K562 (cell line): ENCODE data around the gene SUMF2. TPM values are rescaled to one million over a fixed set of nuclear protein-coding genes. Genes with fewer than 3 reads are reported as not detected.

Source experiments
- CHAMP1 ChIP-seq: fragments of 450-650 bp; IDR thresholded peaks from 2 replicates; pipeline ENCODE4 v1.6.1; 2016; ENCODE audit warnings: mild to moderate bottlenecking
- CTCFL ChIP-seq: IDR thresholded peaks from 2 replicates; pipeline ENCODE4 v1.6.1; 2011; ENCODE audit warnings: borderline replicate concordance, low read depth, mild to moderate bottlenecking, moderate library complexity, low read length; ENCODE audit not compliant: insufficient read depth, poor library complexity, severe bottlenecking
- HMG20B ChIP-seq: fragments of 250-450 bp; sonication (Bioruptor Pico); IDR thresholded peaks from 2 replicates; pipeline ENCODE4 v1.5.0; 2021; ENCODE audit warnings: mild to moderate bottlenecking
- KLF13 ChIP-seq: fragments of 450-650 bp; IDR thresholded peaks from 2 replicates; pipeline ENCODE4 v1.6.1; 2016; ENCODE audit warnings: missing genetic modification characterization, low read depth, mild to moderate bottlenecking, missing compliant biosample characterization, moderate library complexity, borderline replicate concordance
- MAFK ChIP-seq: IDR thresholded peaks from 2 replicates; pipeline ENCODE4 v1.6.1; 2011; ENCODE audit warnings: low read length, improper control_type of control experiment
- MIER1 ChIP-seq: fragments of 450-650 bp; IDR thresholded peaks from 2 replicates; pipeline ENCODE4 v1.6.1; 2016; ENCODE audit warnings: antibody characterized with exemption, mild to moderate bottlenecking, low read depth
- PHF20 ChIP-seq: fragments of 450-650 bp; IDR thresholded peaks from 2 replicates; pipeline ENCODE4 v1.6.1; 2018; ENCODE audit not compliant: partially characterized antibody
- TEAD2 ChIP-seq: fragments of 450-650 bp; IDR thresholded peaks from 2 replicates; pipeline ENCODE4 v1.6.1; 2016; ENCODE audit warnings: missing genetic modification characterization, control low read depth, missing compliant biosample characterization
- TEAD4 ChIP-seq, 2 experiments: sonication (generic) in 1 of 2; formaldehyde crosslinking in 1 of 2; IDR thresholded peaks; 2 replicates each; pipeline versions ENCODE4 v1.6.1 to v1.8.0; 2012 to 2022; ENCODE audit warnings: borderline replicate concordance in 1 of 2, inconsistent platforms in 1 of 2, low read length in 1 of 2, mild to moderate bottlenecking in 1 of 2, missing genetic modification reagents in 1 of 2
- TOE1 ChIP-seq, 2 experiments: fragments of 450-650 bp in 1 of 2; sonication (generic) in 1 of 2; formaldehyde crosslinking in 1 of 2; IDR thresholded peaks; 2 replicates each; pipeline versions ENCODE4 v1.7.1 to v1.8.0; 2016 to 2022; ENCODE audit warnings: borderline replicate concordance in 2 of 2, mild to moderate bottlenecking in 2 of 2, antibody characterized with exemption in 1 of 2, inconsistent platforms in 1 of 2, low read depth in 1 of 2, missing genetic modification reagents in 1 of 2, moderate library complexity in 1 of 2
- ZBTB8A ChIP-seq: fragments of 450-650 bp; IDR thresholded peaks from 2 replicates; pipeline ENCODE4 v1.6.1; 2018; ENCODE audit warnings: mild to moderate bottlenecking, moderate library complexity; ENCODE audit not compliant: partially characterized antibody
- ZNF232 ChIP-seq: sonication (generic); formaldehyde crosslinking; IDR thresholded peaks from 2 replicates; pipeline ENCODE4 v1.8.0; 2022; ENCODE audit warnings: mild to moderate bottlenecking, missing genetic modification reagents
- ZNF354B ChIP-seq: fragments of 250-450 bp; sonication (Bioruptor Pico); IDR thresholded peaks from 2 replicates; pipeline ENCODE4 v1.4.0; 2020
- ZNF436 ChIP-seq: fragments of 250-450, 450-650 bp; sonication (Bioruptor Pico); formaldehyde crosslinking; IDR thresholded peaks from 2 replicates; pipeline ENCODE4 v1.7.0; 2020; ENCODE audit warnings: mild to moderate bottlenecking
- ZNF507 ChIP-seq: conservative IDR thresholded peaks from 2 replicates; pipeline ENCODE4 v1.6.1; 2017; ENCODE audit warnings: missing genetic modification characterization, missing compliant biosample characterization
- ZNF518B ChIP-seq: fragments of 250-450 bp; sonication (Bioruptor Pico); IDR thresholded peaks from 2 replicates; pipeline ENCODE4 v1.5.0; 2021; ENCODE audit warnings: mild to moderate bottlenecking, moderate library complexity
- ZNF644 ChIP-seq: fragments of 200-800 bp; sonication (Bioruptor generic); IDR thresholded peaks from 2 replicates; pipeline ENCODE4 v1.6.1; 2016; ENCODE audit warnings: low read depth, missing genetic modification characterization, missing compliant biosample characterization
- ZSCAN29 ChIP-seq: fragments of 450-650 bp; IDR thresholded peaks from 2 replicates; pipeline ENCODE4 v1.6.1; 2017
- polyA plus RNA-seq, 8 experiments: library from polyadenylated mRNA; depleted of rRNA in 4 of 8; stranded (reverse) in 5 of 8; unstranded in 3 of 8; fragments of >200 nt; fragmentation: Nextera tagmentation in 2 of 8; fragmentation: Illumina TruSeq in 1 of 8; extraction: Ambion mirVana in 2 of 8; extraction: Trizol in 1 of 8; gene quantifications; 2 replicates each; pipeline versions ENCODE4 v1.2.1 to v1.2.3, GENCODE V29; 2011 to 2014; ENCODE audit warnings: inconsistent platforms in 1 of 8, missing spikeins in 1 of 8
- total RNA-seq, 7 experiments: library from RNA; depleted of rRNA in 6 of 7; stranded (reverse); fragments of >200 nt in 6 of 7; fragmentation: Illumina TruSeq in 2 of 7; extraction: Trizol in 2 of 7; gene quantifications; 2 replicates each; pipeline versions ENCODE4 v1.2.1 to v1.2.3, GENCODE V29; 2011 to 2021; ENCODE audit warnings: low replicate concordance in 1 of 7

SUMF2 gene
- total and polyA plus RNA-seq, 9 of the 15 experiments (the other 6 are each of a cell fraction or from before 2014, with no cell fraction given), result 39.0 to 113 (median 67.7) TPM

GRCh38 chr7:56106108-56107073 is 42.3 kb downstream of the SUMF2 start, which contains the start of gene CHCHD2 (continued):
- TF ChIP-seq TOE1 (IDR thresholded peaks at IDR 0.05; ENCODE audit: borderline replicate concordance), result no peak; the same call in 1 of the 2 replicates
- no peak for TF ChIP-seq TOE1 (CRISPR knock-in tag; IDR thresholded peaks at IDR 0.05; ENCODE audit: borderline replicate concordance, low read depth)
- no peak for TF ChIP-seq ZNF354B (CRISPR knock-in tag)
- TF ChIP-seq CTCFL, result no peak
- TF ChIP-seq ZNF507, result no peak
- TF ChIP-seq MIER1, result no peak
- TF ChIP-seq ZBTB8A, result no peak
- no peak for TF ChIP-seq KLF13 (tag)
- TF ChIP-seq ZNF644, result no peak; the same call in 1 of the 2 replicates
- TF ChIP-seq ZNF232, result peak; percentile 79
- TF ChIP-seq MAFK, result 0 out of 2 replicates have a peak, but pooled peaks have one; percentile 7
- peak; percentile 9; the same call in 1 of the 2 replicates for TF ChIP-seq CHAMP1
- peak; percentile 78 for TF ChIP-seq ZSCAN29
- TF ChIP-seq ZNF436 (CRISPR knock-in tag), result no peak
- no peak for TF ChIP-seq TEAD2 (tag)
- no peak for TF ChIP-seq HMG20B (CRISPR knock-in tag)
- no peak for TF ChIP-seq ZNF518B
- TF ChIP-seq PHF20, result peak; percentile 76
- TF ChIP-seq TEAD4 (IDR thresholded peaks at IDR 0.05; ENCODE audit: low read length), result no peak
- TF ChIP-seq TEAD4 (CRISPR knock-in tag; IDR thresholded peaks at IDR 0.05; ENCODE audit: borderline replicate concordance), result no peak
